OCI-LY7 (cell line): ENCODE data around the gene GABRG2.

Experiments
- EZH2phosphoT487 ChIP-seq: fragments of 200-600 bp; sonication (generic); IDR thresholded peaks from 2 replicates; pipeline ENCODE4 v1.6.1; 2018; ENCODE audit warnings: low read depth, borderline replicate concordance, mild to moderate bottlenecking, mixed run types, antibody characterized with exemption, low read length, moderate library complexity, mixed read lengths
- TF ChIP-seq, protein P1 (sequence below): fragments of 200-600 bp; sonication (generic); conservative IDR thresholded peaks from 2 replicates; pipeline ENCODE4 v1.5.1; 2014; ENCODE audit warnings: mild to moderate bottlenecking, antibody characterized with exemption, low read length, moderate library complexity, mixed read lengths

DNA sequence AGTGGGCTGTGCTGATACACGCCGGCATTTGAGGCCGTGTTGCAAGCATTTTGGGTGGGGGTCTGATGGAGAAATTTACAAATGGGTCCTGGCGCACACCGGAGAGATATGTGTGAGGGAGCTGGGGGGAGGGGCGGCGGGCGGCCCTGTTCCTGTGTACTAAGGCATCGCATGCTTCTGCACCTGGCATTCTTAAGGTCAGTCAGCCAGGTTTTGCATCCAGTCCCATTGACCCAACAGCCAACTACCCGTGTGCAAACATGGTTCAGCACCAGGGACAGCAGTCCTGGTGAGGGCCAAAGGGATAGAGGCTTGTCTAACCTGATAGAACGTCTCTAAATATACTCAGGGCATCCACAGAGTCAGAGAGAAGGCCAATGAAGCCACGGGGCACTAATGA is 839 bp downstream of the GABRG2 start:
- TF ChIP-seq, protein P1, sequence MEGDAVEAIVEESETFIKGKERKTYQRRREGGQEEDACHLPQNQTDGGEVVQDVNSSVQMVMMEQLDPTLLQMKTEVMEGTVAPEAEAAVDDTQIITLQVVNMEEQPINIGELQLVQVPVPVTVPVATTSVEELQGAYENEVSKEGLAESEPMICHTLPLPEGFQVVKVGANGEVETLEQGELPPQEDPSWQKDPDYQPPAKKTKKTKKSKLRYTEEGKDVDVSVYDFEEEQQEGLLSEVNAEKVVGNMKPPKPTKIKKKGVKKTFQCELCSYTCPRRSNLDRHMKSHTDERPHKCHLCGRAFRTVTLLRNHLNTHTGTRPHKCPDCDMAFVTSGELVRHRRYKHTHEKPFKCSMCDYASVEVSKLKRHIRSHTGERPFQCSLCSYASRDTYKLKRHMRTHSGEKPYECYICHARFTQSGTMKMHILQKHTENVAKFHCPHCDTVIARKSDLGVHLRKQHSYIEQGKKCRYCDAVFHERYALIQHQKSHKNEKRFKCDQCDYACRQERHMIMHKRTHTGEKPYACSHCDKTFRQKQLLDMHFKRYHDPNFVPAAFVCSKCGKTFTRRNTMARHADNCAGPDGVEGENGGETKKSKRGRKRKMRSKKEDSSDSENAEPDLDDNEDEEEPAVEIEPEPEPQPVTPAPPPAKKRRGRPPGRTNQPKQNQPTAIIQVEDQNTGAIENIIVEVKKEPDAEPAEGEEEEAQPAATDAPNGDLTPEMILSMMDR: no peak
- no peak for TF ChIP-seq EZH2phosphoT487
